AG08396 (cell line): ENCODE measurements around the gene FRA10AC1.

ENCODE experiments used
- DNase-seq: peaks from one replicate; pipeline ENCODE4 v3.0.0; 2012; ENCODE audit warnings: low spot score, mixed read lengths

Gene FRA10AC1

GRCh38 chr10:93629647-93630305, 72.6 kb downstream of the FRA10AC1 start:
- no peak for DNase-seq

GRCh38 chr10:93628858-93629257, 73.5 kb downstream of the FRA10AC1 start:
- DNase-seq = no peak

GRCh38 chr10:93622942-93623341, 79.5 kb downstream of the FRA10AC1 start:
- DNase-seq = no peak

GRCh38 chr10:93620925-93621324, 81.5 kb downstream of the FRA10AC1 start:
- no peak for DNase-seq
